Stimulated activated CD8-positive, alpha-beta memory T cell treated with anti-CD3 and anti-CD28 coated beads, Interleukin-2, amount 100 ng/mL, for 48 hours (primary cell): ENCODE data around the gene REC114.
"Not testable (repeated sequence)": the region's sequence is repeated elsewhere in the genome, so short reads cannot be mapped to it uniquely, and the experiment has no call there.

Experiments used
- DNase-seq, 2 donors: peaks; one replicate each; pipeline ENCODE4 v3.0.0-alpha.2; 2020; ENCODE audit warnings: low read depth in 2 of 2

Gene REC114

GRCh38 chr15:73455876-73456275 lies 12.9 kb downstream of the REC114 start:
- no peak for DNase-seq

GRCh38 chr15:73457334-73457733 lies 14.4 kb downstream of the REC114 start:
- no peak for DNase-seq

GRCh38 chr15:73460662-73461061 lies 17.7 kb downstream of the REC114 start:
- DNase-seq: no peak

- DNase-seq: no peak
Observed at GRCh38 chr15:73464602-73465001, 21.6 kb downstream of the REC114 start.

- DNase-seq: no peak
Observed at GRCh38 chr15:73467758-73468157, 24.8 kb downstream of the REC114 start.

GRCh38 chr15:73474785-73475184 lies 31.8 kb downstream of the REC114 start:
- DNase-seq: no peak

- no peak for DNase-seq
Observed at GRCh38 chr15:73476704-73477216, 33.8 kb downstream of the REC114 start.

- DNase-seq: no peak
Observed at GRCh38 chr15:73480050-73480449, 37.1 kb downstream of the REC114 start.

- DNase-seq: no peak
Observed at GRCh38 chr15:73482166-73482565, 39.2 kb downstream of the REC114 start.

- no peak for DNase-seq
Observed at GRCh38 chr15:73483053-73483452, 40.1 kb downstream of the REC114 start.

- no peak for DNase-seq
Observed at GRCh38 chr15:73485372-73485771, 42.4 kb downstream of the REC114 start.

GRCh38 chr15:73485885-73486284 lies 42.9 kb downstream of the REC114 start:
- not testable (repeated sequence) for DNase-seq

- no peak for DNase-seq
Observed at GRCh38 chr15:73488698-73489097, 45.7 kb downstream of the REC114 start.

GRCh38 chr15:73493922-73494321 lies 51.0 kb downstream of the REC114 start:
- no peak for DNase-seq

- no peak for DNase-seq
Observed at GRCh38 chr15:73495181-73495580, 52.2 kb downstream of the REC114 start.

GRCh38 chr15:73500696-73501095 lies 57.7 kb downstream of the REC114 start:
- DNase-seq: no peak

- DNase-seq: no peak
Observed at GRCh38 chr15:73504885-73505284, 61.9 kb downstream of the REC114 start.

- DNase-seq: no peak
Observed at GRCh38 chr15:73515527-73515926, 72.6 kb downstream of the REC114 start.

- no peak for DNase-seq
Observed at GRCh38 chr15:73517566-73517965, 74.6 kb downstream of the REC114 start.

- DNase-seq: no peak
Observed at GRCh38 chr15:73518180-73518862, 75.4 kb downstream of the REC114 start.

GRCh38 chr15:73518876-73519733 lies 76.1 kb downstream of the REC114 start:
- no peak for DNase-seq

GRCh38 chr15:73522011-73522410 lies 79.0 kb downstream of the REC114 start:
- DNase-seq: no peak

GRCh38 chr15:73524919-73525318 lies 82.0 kb downstream of the REC114 start:
- DNase-seq: no peak
